ENCODE data around the gene HSPB6. TPM values are rescaled to one million over a fixed set of nuclear protein-coding genes. Genes with fewer than 3 reads are reported as not detected.

Gene HSPB6
- total RNA-seq, 1 experiment from 2014 or later: 0.87 TPM

DNA sequence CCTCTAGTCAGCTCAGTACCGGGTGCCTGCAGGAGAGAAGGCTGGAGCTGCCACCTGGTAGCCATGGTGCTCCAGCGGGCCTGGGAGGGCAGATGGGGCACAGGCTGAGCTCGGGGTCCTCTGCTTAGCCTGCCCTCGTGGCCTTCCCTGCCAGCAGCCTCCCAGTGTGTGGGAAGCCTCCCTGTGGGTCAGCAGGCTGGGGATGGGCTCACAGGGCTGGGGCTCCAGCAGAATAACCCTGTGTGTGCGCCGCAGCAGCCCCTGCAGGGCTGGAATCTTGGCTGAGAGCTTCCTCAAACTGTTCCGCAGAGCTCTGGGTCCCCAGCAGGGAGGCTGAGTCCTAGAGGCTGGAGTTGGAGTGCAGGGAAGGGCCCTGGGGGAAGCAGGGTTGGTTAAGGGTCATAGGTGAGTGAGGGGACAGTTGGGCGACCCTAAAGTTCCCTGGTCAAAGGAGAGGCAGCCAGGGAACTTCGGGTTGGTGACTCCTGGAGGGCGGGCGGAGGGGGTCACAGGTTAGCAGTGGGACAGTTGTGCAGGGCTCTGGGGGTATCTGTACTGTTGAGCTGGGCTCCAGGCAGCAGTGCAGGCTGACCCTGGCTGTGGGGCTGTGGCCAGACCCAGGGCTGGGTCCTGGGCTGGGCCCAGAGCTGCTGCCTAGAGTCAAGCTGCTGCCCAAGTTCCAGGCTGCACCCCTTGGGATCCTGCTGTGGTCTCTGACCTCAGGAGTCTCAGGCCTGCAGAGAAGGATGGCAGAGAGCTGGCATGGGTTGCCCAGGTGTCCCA lies 32.6 kb upstream of the HSPB6 start:
- CTCF ChIA-PET: interaction anchor here (0.8 kb wide), 1 partner anchor 81 kb away, joined by 3 read pairs; no protein-coding TSS in a partner anchor
- ATAC-seq: peak; percentile 21; the same call in 1 of the 2 replicates
- BruUV-seq (replicated peaks): no TSS peak

DNA sequence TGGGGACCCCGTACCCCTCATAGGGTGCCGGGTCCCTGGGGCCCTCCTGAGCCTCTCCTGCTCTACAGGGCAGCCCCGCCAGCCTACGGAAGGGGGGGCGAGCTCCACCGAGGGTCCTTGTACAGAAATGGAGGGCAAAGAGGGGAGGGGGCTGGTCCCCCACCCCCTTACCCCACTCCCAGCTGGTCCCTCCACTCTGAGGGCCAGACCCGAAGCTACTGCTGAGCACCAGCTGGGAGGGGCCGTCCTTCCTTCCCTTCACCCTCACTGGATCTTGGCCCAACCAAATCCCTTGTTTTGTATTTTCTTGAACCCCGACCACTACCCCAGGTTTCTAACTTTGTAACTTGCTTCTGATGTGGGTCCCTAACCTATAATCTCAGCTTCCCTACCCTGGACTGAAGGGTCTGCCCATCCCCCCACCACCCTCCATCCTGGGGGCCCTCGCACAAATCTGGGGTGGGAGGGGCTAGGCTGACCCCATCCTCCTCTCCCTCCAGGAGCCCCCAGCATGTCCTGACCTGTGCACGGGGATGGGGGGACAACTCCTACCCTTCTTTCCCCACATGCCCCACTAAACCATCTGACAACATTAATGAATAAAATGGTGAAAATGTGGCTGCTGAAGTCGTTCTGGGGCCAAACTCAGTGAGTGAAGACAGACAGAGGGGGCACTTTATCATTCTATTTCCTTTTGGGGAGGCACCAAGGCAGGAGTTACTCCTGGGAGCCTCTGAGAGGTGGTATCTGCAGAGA lies 31.6 kb upstream of the HSPB6 start:
- TSS peak; percentile 66 for BruUV-seq (replicated peaks)
- no peaks in the 10 kb centered on the region for H3K27me3 ChIP-seq (ENCODE audit: control insufficient read depth, insufficient read depth, low read length)
- no peaks in the 10 kb centered on the region for H3K9me3 ChIP-seq (ENCODE audit: control insufficient read depth, insufficient read depth, low read depth, low read length)
- in situ Hi-C loops (cut with HindIII; ENCODE audit: low pct_unique_long_range_greater_than_20kb, low sequenced_read_pairs): no loop called here
- H3K27ac ChIP-seq (ENCODE audit: low read length): no peak overlapping the region
- intact Hi-C loops (cut with micrococcal nuclease; ENCODE audit: unreplicated experiment): no loop called here
- H3K4me1 ChIP-seq (ENCODE audit: control insufficient read depth, insufficient read depth, low read length): no peaks in the 10 kb centered on the region; the same call in 1 of the 2 replicates
- no peak overlapping the region for H3K4me3 ChIP-seq (ENCODE audit: low read depth in 2 of 2, low read length in 2 of 2)
- POLR2A ChIA-PET: no interaction called here
- CTCF ChIA-PET: no interaction called here
- no peak for TF ChIP-seq SIN3A (IDR thresholded peaks at IDR 0.05; ENCODE audit: borderline replicate concordance, insufficient read depth, low read depth, low read length)
- no peaks in the 10 kb centered on the region for H3K36me3 ChIP-seq (ENCODE audit: control insufficient read depth, insufficient read depth, low read length)
- DNase-seq (ENCODE audit: low read depth, low spot score) (no peak), ATAC-seq (no peak)

More for the DNA sequence above, 32.6 kb upstream of the HSPB6 start:
- in situ Hi-C loops (cut with HindIII; ENCODE audit: low pct_unique_long_range_greater_than_20kb, low sequenced_read_pairs) (no loop called here), intact Hi-C loops (cut with micrococcal nuclease; ENCODE audit: unreplicated experiment) (no loop called here)
- H3K36me3 ChIP-seq (ENCODE audit: control insufficient read depth, insufficient read depth, low read length): no peaks in the 10 kb centered on the region
- no peaks in the 10 kb centered on the region for H3K27me3 ChIP-seq (ENCODE audit: control insufficient read depth, insufficient read depth, low read length)
- DNase-seq (ENCODE audit: low read depth, low spot score): no peak
- H3K4me1 ChIP-seq (ENCODE audit: control insufficient read depth, insufficient read depth, low read length): no peaks in the 10 kb centered on the region; the same call in 1 of the 2 replicates
- TF ChIP-seq TCF7L2 (IDR thresholded peaks at IDR 0.05; ENCODE audit: low read depth, low read length): no peak
- TF ChIP-seq SIN3A (IDR thresholded peaks at IDR 0.05; ENCODE audit: borderline replicate concordance, insufficient read depth, low read depth, low read length): no peak
- TF ChIP-seq, protein P1, sequence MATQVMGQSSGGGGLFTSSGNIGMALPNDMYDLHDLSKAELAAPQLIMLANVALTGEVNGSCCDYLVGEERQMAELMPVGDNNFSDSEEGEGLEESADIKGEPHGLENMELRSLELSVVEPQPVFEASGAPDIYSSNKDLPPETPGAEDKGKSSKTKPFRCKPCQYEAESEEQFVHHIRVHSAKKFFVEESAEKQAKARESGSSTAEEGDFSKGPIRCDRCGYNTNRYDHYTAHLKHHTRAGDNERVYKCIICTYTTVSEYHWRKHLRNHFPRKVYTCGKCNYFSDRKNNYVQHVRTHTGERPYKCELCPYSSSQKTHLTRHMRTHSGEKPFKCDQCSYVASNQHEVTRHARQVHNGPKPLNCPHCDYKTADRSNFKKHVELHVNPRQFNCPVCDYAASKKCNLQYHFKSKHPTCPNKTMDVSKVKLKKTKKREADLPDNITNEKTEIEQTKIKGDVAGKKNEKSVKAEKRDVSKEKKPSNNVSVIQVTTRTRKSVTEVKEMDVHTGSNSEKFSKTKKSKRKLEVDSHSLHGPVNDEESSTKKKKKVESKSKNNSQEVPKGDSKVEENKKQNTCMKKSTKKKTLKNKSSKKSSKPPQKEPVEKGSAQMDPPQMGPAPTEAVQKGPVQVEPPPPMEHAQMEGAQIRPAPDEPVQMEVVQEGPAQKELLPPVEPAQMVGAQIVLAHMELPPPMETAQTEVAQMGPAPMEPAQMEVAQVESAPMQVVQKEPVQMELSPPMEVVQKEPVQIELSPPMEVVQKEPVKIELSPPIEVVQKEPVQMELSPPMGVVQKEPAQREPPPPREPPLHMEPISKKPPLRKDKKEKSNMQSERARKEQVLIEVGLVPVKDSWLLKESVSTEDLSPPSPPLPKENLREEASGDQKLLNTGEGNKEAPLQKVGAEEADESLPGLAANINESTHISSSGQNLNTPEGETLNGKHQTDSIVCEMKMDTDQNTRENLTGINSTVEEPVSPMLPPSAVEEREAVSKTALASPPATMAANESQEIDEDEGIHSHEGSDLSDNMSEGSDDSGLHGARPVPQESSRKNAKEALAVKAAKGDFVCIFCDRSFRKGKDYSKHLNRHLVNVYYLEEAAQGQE (IDR thresholded peaks at IDR 0.05; ENCODE audit: insufficient read depth in 1 of 2, low read depth in 2 of 2, low read length in 1 of 2): no peak
- TF ChIP-seq, protein P2, sequence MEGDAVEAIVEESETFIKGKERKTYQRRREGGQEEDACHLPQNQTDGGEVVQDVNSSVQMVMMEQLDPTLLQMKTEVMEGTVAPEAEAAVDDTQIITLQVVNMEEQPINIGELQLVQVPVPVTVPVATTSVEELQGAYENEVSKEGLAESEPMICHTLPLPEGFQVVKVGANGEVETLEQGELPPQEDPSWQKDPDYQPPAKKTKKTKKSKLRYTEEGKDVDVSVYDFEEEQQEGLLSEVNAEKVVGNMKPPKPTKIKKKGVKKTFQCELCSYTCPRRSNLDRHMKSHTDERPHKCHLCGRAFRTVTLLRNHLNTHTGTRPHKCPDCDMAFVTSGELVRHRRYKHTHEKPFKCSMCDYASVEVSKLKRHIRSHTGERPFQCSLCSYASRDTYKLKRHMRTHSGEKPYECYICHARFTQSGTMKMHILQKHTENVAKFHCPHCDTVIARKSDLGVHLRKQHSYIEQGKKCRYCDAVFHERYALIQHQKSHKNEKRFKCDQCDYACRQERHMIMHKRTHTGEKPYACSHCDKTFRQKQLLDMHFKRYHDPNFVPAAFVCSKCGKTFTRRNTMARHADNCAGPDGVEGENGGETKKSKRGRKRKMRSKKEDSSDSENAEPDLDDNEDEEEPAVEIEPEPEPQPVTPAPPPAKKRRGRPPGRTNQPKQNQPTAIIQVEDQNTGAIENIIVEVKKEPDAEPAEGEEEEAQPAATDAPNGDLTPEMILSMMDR (IDR thresholded peaks at IDR 0.05): no peak
- no peak; the same call in 1 of the 2 replicates for TF ChIP-seq POLR2AphosphoS5 (IDR thresholded peaks at IDR 0.05; ENCODE audit: low read depth, low read length)
- POLR2A ChIA-PET: no interaction called here
- no peak overlapping the region for H3K4me3 ChIP-seq (ENCODE audit: low read depth in 2 of 2, low read length in 2 of 2)
- H3K27ac ChIP-seq (ENCODE audit: low read length): no peak overlapping the region
- H3K9me3 ChIP-seq (ENCODE audit: control insufficient read depth, insufficient read depth, low read depth, low read length): no peaks in the 10 kb centered on the region
